ENCODE data around the gene AXIN1. TPM values are rescaled to one million over a fixed set of nuclear protein-coding genes. Genes with fewer than 3 reads are reported as not detected.

Gene AXIN1
- total RNA-seq, 1 donor from 2014 or later, result 43.5 TPM

DNA sequence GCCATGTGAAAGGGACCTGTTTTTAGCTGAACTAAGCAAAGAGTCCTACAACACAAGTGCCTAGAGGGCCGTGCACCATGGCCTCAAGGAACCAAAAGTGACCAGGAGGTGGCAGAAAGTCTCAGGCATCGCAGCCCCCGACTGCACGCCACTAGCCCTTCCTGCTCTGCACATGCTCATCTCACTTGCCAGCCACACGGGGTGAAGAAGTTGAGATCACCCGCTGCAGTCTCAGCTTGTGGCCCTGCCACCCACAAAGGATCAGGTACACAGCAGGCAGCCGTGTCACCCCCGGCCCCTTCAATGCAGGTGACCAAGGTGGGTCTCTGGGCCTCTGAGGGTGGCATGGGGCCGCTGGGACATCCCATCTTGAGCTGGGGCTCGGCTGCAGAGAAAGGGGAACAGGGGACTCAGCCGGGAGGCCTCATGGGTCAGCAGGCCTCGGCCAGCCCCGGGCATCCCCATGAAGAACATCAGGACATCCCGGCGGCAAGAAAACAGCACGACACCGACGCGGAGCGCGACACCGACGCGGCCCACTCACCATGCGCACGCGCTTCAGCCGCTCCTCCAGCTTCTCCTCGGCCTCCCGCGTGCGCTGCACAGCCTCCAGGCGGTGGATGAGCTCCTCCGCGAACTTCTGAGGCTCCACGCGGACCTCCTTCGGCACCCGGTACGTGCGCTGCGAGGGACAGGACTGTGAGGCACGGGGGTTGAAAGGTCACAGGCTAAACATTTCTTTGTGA, 48.6 kb downstream of the AXIN1 start:
- no peak for DNase-seq (ENCODE audit: low read depth)

DNA sequence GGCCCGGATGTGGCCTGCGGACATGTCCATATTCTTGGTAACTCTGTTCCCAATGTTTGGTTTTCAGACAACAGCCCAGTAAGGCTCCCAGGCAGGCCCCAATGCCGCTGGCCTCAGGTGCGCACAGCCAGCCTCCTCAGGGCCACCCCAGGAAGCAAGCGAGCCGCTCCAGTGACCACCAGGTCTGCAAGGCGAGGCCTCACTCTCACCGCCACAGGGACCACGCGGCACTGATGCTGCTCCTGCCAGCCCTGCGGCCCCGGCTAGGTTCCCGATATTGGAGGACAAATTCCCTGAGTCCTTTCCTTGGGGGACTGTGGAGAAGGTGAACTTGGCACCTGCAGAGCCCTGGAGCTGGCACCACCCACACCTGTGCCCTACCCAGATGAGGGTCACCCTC, 50.6 kb downstream of the AXIN1 start:
- no peak for DNase-seq (ENCODE audit: low read depth)

GRCh38 chr16:301235-301634, 51.3 kb downstream of the AXIN1 start:
- DNase-seq (ENCODE audit: low read depth), result no peak

GRCh38 chr16:297832-298231, 54.7 kb downstream of the AXIN1 start:
- DNase-seq (ENCODE audit: low read depth), result no peak

GRCh38 chr16:296806-297510, 55.6 kb downstream of the AXIN1 start:
- DNase-seq (ENCODE audit: low read depth), result no peak

DNA sequence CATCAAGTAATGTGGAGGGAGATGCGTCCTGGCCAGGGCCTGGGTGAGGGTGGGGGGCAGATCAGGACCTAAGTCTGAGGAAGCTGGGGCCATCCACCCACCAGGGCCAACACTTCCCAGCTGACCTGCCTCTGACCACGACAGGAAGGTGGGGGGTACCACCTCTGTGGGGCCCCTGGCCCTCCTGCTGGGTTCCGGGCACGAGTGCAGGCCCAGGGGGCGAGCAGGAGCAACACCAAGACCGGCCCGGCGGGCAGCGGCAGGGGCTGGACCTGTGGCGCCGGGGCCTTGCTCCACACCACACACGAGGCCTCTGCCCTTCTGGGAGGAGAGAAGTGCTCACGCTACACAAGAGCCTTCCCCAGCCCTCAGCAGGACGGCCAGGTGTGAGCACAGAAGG, 56.2 kb downstream of the AXIN1 start:
- DNase-seq (ENCODE audit: low read depth), result no peak

DNA sequence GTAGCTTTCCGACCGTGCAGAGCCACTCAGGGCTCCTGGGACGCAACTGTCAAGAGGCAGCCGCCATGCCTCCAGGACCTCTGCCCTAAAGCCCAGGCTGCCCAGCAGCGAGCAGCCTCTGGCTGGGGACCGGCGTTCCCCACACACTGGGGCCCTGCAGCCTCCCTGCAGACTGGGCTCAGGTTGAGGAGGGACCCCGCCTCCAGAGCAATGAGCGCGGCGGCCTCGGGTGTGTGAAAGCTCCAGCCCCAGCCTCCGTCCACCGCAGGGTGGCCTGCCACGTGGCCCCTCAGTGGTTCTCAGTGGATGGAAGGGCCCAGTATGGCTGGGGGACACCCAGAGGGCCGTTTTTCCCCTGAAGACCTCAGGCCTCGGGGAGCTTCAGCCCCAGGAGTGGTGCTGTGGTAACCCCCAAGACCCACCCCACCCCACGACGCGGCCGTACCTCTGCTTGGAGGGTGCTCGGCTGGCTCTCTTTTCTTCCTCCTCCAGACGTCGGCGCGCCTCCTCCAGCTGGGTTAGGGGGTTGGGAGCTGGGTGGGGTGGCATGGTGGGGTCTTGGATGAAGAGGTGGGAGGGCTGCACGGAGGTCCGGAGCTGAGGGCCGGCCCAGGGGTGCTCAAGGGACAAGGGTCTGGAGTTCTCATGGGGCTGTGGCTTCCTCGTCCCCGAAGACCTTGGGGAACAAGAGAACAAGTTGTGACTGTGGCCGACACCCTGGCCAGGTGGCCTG, 59.3 kb downstream of the AXIN1 start:
- DNase-seq (ENCODE audit: low read depth), result no peak

DNA sequence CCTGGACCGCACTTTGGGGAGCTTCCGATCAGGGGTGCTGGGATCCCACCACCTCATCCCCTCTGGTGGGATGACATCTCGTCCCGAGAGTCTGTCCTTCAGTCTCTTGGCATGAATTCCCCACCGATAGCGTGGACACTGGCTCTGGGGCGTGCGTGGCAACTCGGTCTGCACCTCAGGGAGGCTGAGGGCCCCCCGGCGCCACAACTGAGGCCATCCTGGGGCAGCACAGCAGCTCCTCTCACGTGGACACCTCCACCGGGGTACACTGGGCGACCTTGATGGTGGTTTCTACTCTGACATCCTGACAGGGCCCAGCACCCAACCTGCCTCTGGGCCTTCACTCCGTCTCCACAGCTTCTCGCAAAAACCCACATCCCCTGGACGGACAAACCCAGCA, 61.0 kb downstream of the AXIN1 start:
- no peak for DNase-seq (ENCODE audit: low read depth)

DNA sequence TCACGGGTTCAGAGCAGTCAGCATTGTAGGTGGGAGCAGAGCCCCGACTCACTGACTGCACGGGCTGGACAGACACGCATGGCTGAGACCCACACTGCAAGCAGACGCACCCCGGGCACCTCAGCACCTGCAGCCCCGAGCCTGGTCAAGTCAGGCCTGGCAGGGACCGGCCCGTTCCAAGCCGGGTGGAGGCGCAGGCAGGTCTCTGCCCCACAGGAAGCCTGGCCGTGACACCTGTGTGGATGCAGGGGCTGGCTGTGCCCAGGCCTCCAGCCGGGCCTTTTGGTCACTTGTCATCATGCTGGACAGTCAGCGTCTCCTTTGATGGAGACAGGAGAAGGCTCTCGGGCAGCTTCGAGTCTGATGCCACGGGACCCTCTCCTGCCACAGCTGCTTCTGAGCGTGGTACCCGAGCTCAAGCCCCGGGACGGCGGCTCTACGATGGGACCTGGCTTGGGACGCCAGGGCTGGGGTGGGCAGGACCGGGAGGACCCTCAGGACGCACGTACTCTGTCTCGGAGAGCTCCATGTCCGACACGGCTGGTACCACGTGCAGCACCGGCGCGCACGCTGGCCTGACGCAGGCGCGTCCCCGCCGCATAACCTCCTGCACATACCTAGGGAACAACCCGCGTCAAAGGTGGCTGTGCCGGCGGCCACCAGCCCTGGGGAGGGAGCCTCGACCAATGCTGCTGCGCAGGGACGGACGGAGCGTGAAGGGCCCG, 61.7 kb downstream of the AXIN1 start:
- no peak for DNase-seq (ENCODE audit: low read depth)

DNA sequence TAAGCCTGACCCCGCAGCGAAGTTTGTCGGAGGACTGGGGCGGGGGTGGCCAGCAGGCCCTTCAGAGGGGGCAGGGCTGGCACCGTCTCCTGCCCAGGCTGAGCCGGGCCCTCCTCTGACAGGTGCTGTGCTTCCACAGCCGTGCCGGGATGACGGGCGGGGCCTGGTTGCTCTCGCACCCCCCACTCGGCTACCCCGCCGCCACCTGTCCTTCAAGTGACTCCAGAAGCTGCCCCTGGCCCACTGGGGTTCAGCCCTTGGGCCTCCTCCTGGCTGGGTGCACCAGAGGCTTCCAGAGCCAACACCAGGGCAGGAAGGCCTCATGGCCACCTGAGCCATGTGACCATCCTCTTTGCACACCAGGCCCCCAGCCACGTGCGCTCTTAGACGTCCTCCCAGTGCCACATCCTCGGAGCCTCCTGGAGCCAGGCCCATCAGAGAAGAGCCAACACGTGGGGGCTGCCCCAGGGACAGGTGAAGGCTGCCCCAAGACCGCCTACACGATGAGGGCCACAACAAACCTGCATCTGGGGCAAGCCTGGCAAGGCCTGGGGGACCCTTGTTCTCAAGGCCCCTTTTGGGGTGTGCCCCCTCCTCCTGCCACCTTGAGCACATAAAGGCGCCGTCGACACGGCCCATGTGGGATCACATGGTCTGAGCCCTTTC, 62.4 kb downstream of the AXIN1 start:
- DNase-seq (ENCODE audit: low read depth), result no peak

GRCh38 chr16:289395-289997, 63.0 kb downstream of the AXIN1 start:
- no peak for DNase-seq (ENCODE audit: low read depth)

- DNase-seq (ENCODE audit: low read depth), result no peak
Measured at GRCh38 chr16:287981-288920, 64.3 kb downstream of the AXIN1 start.

GRCh38 chr16:287298-287811, 65.2 kb downstream of the AXIN1 start:
- no peak for DNase-seq (ENCODE audit: low read depth)

- DNase-seq (ENCODE audit: low read depth), result no peak
Measured at GRCh38 chr16:286491-287297, 65.8 kb downstream of the AXIN1 start.

GRCh38 chr16:285146-286055, 67.1 kb downstream of the AXIN1 start:
- DNase-seq (ENCODE audit: low read depth), result peak; percentile 64

GRCh38 chr16:284204-285120, 68.1 kb downstream of the AXIN1 start:
- no peak for DNase-seq (ENCODE audit: low read depth)

Data from renal cortical epithelial cell (primary cell).